Activated CD8-positive, alpha-beta T cell treated with anti-CD3 and anti-CD28 coated beads for 36 hours (primary cell): ENCODE measurements around the gene PPIF. TPM values are rescaled to one million over a fixed set of nuclear protein-coding genes. Genes with fewer than 3 reads are reported as not detected.

Source experiments
- ATAC-seq: fragments of 200-7000 bp; cut with Tn5 transposase; one replicate; pipeline ENCODE4 v1.10.0; 2021; ENCODE audit warnings: mild to moderate bottlenecking, moderate library complexity
- CTCF ChIA-PET: fragments of 350-600 bp; sonication (Branson Sonifier 250); formaldehyde crosslinking; loops from one replicate; lab custom pipeline; 2021; ENCODE audit warnings: antibody characterized with exemption; lab: Charles Lee
- POLR2A ChIA-PET: fragments of 350-600 bp; sonication (Branson Sonifier 250); formaldehyde crosslinking; loops from one replicate; lab custom pipeline; 2021; ENCODE audit warnings: antibody characterized with exemption; lab: Charles Lee
- DNase-seq: peaks from one replicate; pipeline ENCODE4 v3.0.0-alpha.2; 2020
- H3K27ac Mint-ChIP-seq: one replicate; pipeline ENCODE4 v1.8.0; 2021; ENCODE audit warnings: mild to moderate bottlenecking, mixed read lengths
- H3K27me3 Mint-ChIP-seq: one replicate; pipeline ENCODE4 v1.8.0; 2021; ENCODE audit warnings: mixed read lengths
- H3K36me3 Mint-ChIP-seq: one replicate; pipeline ENCODE4 v1.8.0; 2021; ENCODE audit warnings: low read depth, mixed read lengths
- H3K4me1 Mint-ChIP-seq: one replicate; pipeline ENCODE4 v1.8.0; 2021; ENCODE audit warnings: low read depth, mixed read lengths
- H3K4me3 Mint-ChIP-seq: one replicate; pipeline ENCODE4 v1.8.0; 2021; ENCODE audit warnings: mild to moderate bottlenecking, moderate library complexity, mixed read lengths
- H3K9me3 Mint-ChIP-seq: one replicate; pipeline ENCODE4 v1.8.0; 2021; ENCODE audit warnings: mixed read lengths
- CTCF ChIP-seq: fragments of 200-600 bp; IDR thresholded peaks from one replicate; pipeline ENCODE4 v1.8.0; 2022; ENCODE audit warnings: antibody characterized with exemption, mild to moderate bottlenecking
- intact Hi-C: fragments of 100-400 bp; cut with micrococcal nuclease; formaldehyde crosslinking; loops from one replicate; pipeline ENCODE4 v1.10.0; 2022
- total RNA-seq, 2 experiments: library from RNA; stranded (reverse); gene quantifications; one replicate each; pipeline ENCODE4 v1.2.3, GENCODE V29; 2021

Gene PPIF
- total RNA-seq, 2 experiments from 2014 or later: 81.5 to 88.6 TPM

GRCh38 chr10:79399223-79399831, 52.1 kb downstream of the PPIF start:
- no peak for DNase-seq
- intact Hi-C loops: no loop called here
- H3K27me3 Mint-ChIP-seq: no peaks in the 10 kb centered on the region
- no peaks in the 10 kb centered on the region for H3K36me3 Mint-ChIP-seq
- no peak overlapping the region for H3K27ac Mint-ChIP-seq
- no peaks in the 10 kb centered on the region for H3K4me1 Mint-ChIP-seq
- ChIA-PET POLR2A (interaction anchor here (0.6 kb wide), 1 partner anchor 1648 kb away, joined by 3 read pairs; no protein-coding TSS in a partner anchor), CTCF (interaction anchor here (0.6 to 2.9 kb wide), 10 partner anchors 10 to 96 kb away, joined by 3 to 11 read pairs (median 4); no protein-coding TSS in a partner anchor)
- no peak overlapping the region for H3K4me3 Mint-ChIP-seq
- H3K9me3 Mint-ChIP-seq: no peaks in the 10 kb centered on the region
- no peak for TF ChIP-seq CTCF
- no peak for ATAC-seq

- Mint-ChIP-seq H3K27ac (no peak overlapping the region), H3K4me1 (no peaks in the 10 kb centered on the region), H3K9me3 (no peaks in the 10 kb centered on the region), H3K4me3 (no peak overlapping the region), H3K36me3 (no peaks in the 10 kb centered on the region), H3K27me3 (no peaks in the 10 kb centered on the region)
- POLR2A ChIA-PET: no interaction called here
- ATAC-seq (peak; percentile 89), DNase-seq (peak; percentile 83)
- intact Hi-C loops: loop anchor here (2.0 kb wide), 1 partner anchor 66 kb away; no protein-coding TSS in a partner anchor
- CTCF ChIA-PET: interaction anchor here (0.6 to 2.9 kb wide), 18 partner anchors 8 to 1774 kb away, joined by 3 to 11 read pairs (median 3); no protein-coding TSS in a partner anchor
- TF ChIP-seq CTCF: peak; percentile 70
Observed at GRCh38 chr10:79400146-79401004, 53.1 kb downstream of the PPIF start.

GRCh38 chr10:79401015-79401921, 54.0 kb downstream of the PPIF start:
- CTCF ChIA-PET: interaction anchor here (0.6 to 2.9 kb wide), 14 partner anchors 8 to 1775 kb away, joined by 3 to 11 read pairs (median 4); no protein-coding TSS in a partner anchor
- TF ChIP-seq CTCF: no peak
- Mint-ChIP-seq H3K27ac (no peak overlapping the region), H3K4me3 (no peak overlapping the region), H3K27me3 (no peaks in the 10 kb centered on the region), H3K9me3 (no peaks in the 10 kb centered on the region), H3K4me1 (no peaks in the 10 kb centered on the region), H3K36me3 (no peaks in the 10 kb centered on the region)
- intact Hi-C loops: loop anchor here (2.0 kb wide), 1 partner anchor 66 kb away; no protein-coding TSS in a partner anchor
- ATAC-seq (no peak), DNase-seq (no peak)
- POLR2A ChIA-PET: no interaction called here

GRCh38 chr10:79402625-79402946, 55.3 kb downstream of the PPIF start:
- H3K36me3 Mint-ChIP-seq: no peaks in the 10 kb centered on the region
- H3K27me3 Mint-ChIP-seq: no peaks in the 10 kb centered on the region
- no peaks in the 10 kb centered on the region for H3K9me3 Mint-ChIP-seq
- ChIA-PET CTCF (interaction anchor here (0.9 to 2.8 kb wide), 2 partner anchors 12 to 28 kb away, joined by 3 to 11 read pairs; no protein-coding TSS in a partner anchor), POLR2A (no interaction called here)
- no peaks in the 10 kb centered on the region for H3K4me1 Mint-ChIP-seq
- no peak for ATAC-seq
- TF ChIP-seq CTCF: no peak
- H3K4me3 Mint-ChIP-seq: no peak overlapping the region
- intact Hi-C loops: no loop called here
- no peak for DNase-seq
- no peak overlapping the region for H3K27ac Mint-ChIP-seq
